Measurements from ENCODE around the gene UBL4B. TPM values are rescaled to one million over a fixed set of nuclear protein-coding genes. Genes with fewer than 3 reads are reported as not detected.

Gene UBL4B
- total and polyA plus RNA-seq, 4 experiments from 2014 or later, result not detected

DNA sequence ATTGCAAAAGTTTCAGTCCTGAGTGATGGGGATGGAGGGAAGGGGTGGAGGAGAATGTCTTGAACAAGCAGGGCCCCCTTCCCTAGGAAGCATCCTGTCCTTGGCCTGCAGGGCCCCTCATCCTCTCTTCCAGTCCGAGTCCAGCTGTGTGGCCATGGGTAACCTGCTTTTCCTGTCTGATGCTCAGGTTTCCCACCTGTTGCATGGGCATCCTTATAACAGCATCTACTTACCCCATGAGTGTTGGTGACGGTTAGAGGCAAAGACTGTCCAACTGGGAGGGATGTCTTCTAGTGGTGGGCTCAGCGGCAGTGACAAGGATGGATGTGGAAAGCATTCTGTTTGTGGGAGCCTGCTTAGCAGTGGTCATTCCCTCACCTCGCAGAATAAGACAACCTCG lies 1.9 kb downstream of the UBL4B start:
- Histone ChIP-seq H3K4me3 (ENCODE audit: low read length in 2 of 2) (no peak overlapping the region), H3K36me3 (ENCODE audit: insufficient read depth, low read length) (no peaks in the 10 kb centered on the region), H3K27me3 (ENCODE audit: insufficient read depth, low read length) (peaks cover 4% of the 10 kb centered on the region), H3K27ac (ENCODE audit: low read depth, low read length) (no peak overlapping the region), H3K9me3 (ENCODE audit: control insufficient read depth in 1 of 2, low read length in 2 of 2) (no peaks in the 10 kb centered on the region), H3K4me1 (ENCODE audit: insufficient read depth, low read length) (no peaks in the 10 kb centered on the region)
- intact Hi-C loops (cut with micrococcal nuclease), result no loop called here
- H3K27me3 Mint-ChIP-seq, result peaks cover 19 to 40% of the 10 kb centered on the region in 2 donors
- no peaks in the 10 kb centered on the region for H3K4me1 Mint-ChIP-seq
- no peaks in the 10 kb centered on the region for H3K36me3 Mint-ChIP-seq
- H3K4me3 Mint-ChIP-seq, result no peak overlapping the region
- DNase-seq, result no peak
- no peak overlapping the region for H3K27ac Mint-ChIP-seq
- ChIA-PET CTCF (ENCODE audit: partially characterized antibody) (interaction anchor here (0.9 to 1.3 kb wide), 2 partner anchors 9 kb away, joined by 3 to 4 read pairs; no protein-coding TSS in a partner anchor), POLR2A (ENCODE audit: partially characterized antibody) (no interaction called here)
- no peaks in the 10 kb centered on the region for H3K9me3 Mint-ChIP-seq

DNA sequence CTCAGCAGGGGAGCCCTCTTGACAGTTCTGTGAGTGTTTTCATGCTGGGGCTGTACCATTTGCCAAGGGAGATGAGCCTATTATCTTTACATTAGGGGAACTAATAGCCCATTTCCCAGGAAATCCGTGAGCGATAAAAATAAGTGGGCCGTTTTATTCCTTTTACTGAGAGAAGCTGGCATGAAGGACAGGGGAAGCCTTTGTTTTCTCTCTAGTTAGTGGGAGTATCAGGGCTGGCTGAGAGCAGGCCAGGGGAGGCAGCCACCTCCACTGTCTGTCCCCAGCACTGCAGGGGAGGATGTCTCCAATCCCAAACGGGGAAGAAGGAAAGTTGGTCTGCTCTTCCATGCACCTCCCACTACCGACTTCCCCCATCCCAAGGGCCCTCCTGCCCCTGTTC lies 2.5 kb downstream of the UBL4B start:
- Mint-ChIP-seq H3K9me3 (no peaks in the 10 kb centered on the region), H3K27me3 (peaks cover 16 to 35% of the 10 kb centered on the region in 2 donors), H3K4me1 (no peaks in the 10 kb centered on the region), H3K27ac (no peak overlapping the region), H3K4me3 (no peak overlapping the region), H3K36me3 (no peaks in the 10 kb centered on the region)
- no peak overlapping the region for H3K4me3 ChIP-seq (ENCODE audit: low read length in 2 of 2)
- ChIA-PET POLR2A (ENCODE audit: partially characterized antibody) (no interaction called here), CTCF (ENCODE audit: partially characterized antibody) (interaction anchor here (1.2 to 1.3 kb wide), 2 partner anchors 9 kb away, joined by 3 to 4 read pairs; no protein-coding TSS in a partner anchor)
- peaks cover 4% of the 10 kb centered on the region for H3K27me3 ChIP-seq (ENCODE audit: insufficient read depth, low read length)
- H3K27ac ChIP-seq (ENCODE audit: low read depth, low read length), result no peak overlapping the region
- DNase-seq, result no peak
- H3K36me3 ChIP-seq (ENCODE audit: insufficient read depth, low read length), result no peaks in the 10 kb centered on the region
- no peaks in the 10 kb centered on the region for H3K9me3 ChIP-seq (ENCODE audit: control insufficient read depth in 1 of 2, low read length in 2 of 2)
- no peaks in the 10 kb centered on the region for H3K4me1 ChIP-seq (ENCODE audit: insufficient read depth, low read length)
- intact Hi-C loops (cut with micrococcal nuclease), result no loop called here

DNA sequence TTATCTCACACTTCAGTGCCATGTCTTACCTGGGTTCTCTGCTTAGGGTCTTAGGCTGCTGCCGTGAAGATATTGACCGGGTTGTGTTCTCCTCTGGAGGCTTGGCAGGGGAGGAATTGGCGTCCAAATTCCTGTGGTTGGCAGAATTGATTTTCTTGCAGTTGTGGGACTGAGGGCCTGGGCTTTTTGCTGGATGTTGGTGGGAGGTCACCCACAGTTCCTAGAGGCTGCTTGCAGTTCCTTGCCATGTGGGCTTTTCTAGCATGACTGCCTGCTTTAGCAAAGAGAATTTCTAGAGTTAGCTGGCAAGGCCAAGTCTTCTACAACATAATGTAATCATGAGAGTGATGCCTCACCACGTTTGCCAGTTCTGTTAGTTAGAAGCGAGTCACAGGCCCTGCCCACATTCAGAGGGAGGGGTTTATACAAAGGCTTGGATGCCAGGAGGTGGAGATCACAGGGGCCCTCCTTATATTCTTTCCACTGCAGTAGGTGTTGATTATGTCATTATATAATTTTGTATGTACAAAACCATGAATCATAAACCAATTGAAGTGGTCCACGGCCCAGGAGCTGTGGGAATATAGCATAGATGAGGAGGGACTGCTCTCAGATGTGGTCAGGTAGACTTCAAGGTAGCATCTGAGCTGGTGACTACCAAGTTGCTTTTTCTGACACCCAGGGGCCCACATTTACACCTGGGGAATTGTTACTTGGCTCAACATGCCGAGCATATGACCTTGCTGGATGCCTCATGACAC lies 6.6 kb downstream of the UBL4B start:
- intact Hi-C loops (cut with micrococcal nuclease), result no loop called here
- DNase-seq, result no peak
- no peaks in the 10 kb centered on the region for H3K36me3 ChIP-seq (ENCODE audit: insufficient read depth, low read length)
- Mint-ChIP-seq H3K4me3 (no peak overlapping the region), H3K9me3 (peaks cover 0 to 6% (median 3%) of the 10 kb centered on the region in 8 donors), H3K36me3 (no peaks in the 10 kb centered on the region), H3K27me3 (peaks cover 14 to 23% of the 10 kb centered on the region in 2 donors), H3K4me1 (peaks cover 0 to 5% (median 2%) of the 10 kb centered on the region in 4 donors), H3K27ac (peak overlapping the region in 2 of 7 donors; percentile 10 to 56)
- POLR2A ChIA-PET (ENCODE audit: partially characterized antibody), result no interaction called here
- no peaks in the 10 kb centered on the region for H3K4me1 ChIP-seq (ENCODE audit: insufficient read depth, low read length)
- H3K9me3 ChIP-seq (ENCODE audit: control insufficient read depth in 1 of 2, low read length in 2 of 2), result no peaks in the 10 kb centered on the region
- H3K27ac ChIP-seq (ENCODE audit: low read depth, low read length), result no peak overlapping the region
- peaks cover 4% of the 10 kb centered on the region for H3K27me3 ChIP-seq (ENCODE audit: insufficient read depth, low read length)
- CTCF ChIA-PET (ENCODE audit: partially characterized antibody), result interaction anchor here (1.3 to 2.4 kb wide), 2 partner anchors 15 to 16 kb away, joined by 3 to 20 read pairs; no protein-coding TSS in a partner anchor
- H3K4me3 ChIP-seq (ENCODE audit: low read length in 2 of 2), result no peak overlapping the region

DNA sequence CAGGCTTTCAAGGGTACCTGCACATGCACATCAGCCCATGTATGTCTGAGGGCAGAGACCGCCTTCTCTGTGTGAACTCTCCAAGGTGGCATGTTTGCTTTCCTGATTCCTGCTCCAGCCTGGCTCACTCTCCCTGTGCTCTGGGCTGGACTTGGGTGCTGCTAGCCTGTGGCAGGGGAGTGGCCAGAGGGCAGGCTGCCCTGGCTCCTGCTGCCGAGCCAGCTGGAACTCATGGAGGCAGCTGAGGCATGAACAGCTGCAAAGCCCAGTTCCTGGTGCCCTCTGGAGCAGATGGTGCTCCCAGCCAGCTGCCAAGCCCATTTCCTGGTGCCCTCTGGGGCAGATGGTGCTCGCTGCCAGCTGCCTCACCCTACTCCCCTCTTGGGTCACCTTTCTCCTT lies 7.6 kb downstream of the UBL4B start:
- peaks cover 0 to 8% (median 7%) of the 10 kb centered on the region in 8 donors for H3K9me3 Mint-ChIP-seq
- no peak overlapping the region for H3K4me3 ChIP-seq (ENCODE audit: low read length in 2 of 2)
- H3K4me1 Mint-ChIP-seq, result peaks cover 0 to 5% (median 2%) of the 10 kb centered on the region in 4 donors
- no peaks in the 10 kb centered on the region for H3K36me3 ChIP-seq (ENCODE audit: insufficient read depth, low read length)
- POLR2A ChIA-PET (ENCODE audit: partially characterized antibody), result no interaction called here
- H3K36me3 Mint-ChIP-seq, result no peaks in the 10 kb centered on the region
- H3K27ac Mint-ChIP-seq, result peak overlapping the region in 1 of 7 donors; percentile 58
- H3K27me3 ChIP-seq (ENCODE audit: insufficient read depth, low read length), result peaks cover 4% of the 10 kb centered on the region
- DNase-seq, result no peak
- CTCF ChIA-PET (ENCODE audit: partially characterized antibody), result no interaction called here
- no peaks in the 10 kb centered on the region for H3K4me1 ChIP-seq (ENCODE audit: insufficient read depth, low read length)
- H3K27me3 Mint-ChIP-seq, result peaks cover 14 to 22% of the 10 kb centered on the region in 2 donors
- no peaks in the 10 kb centered on the region for H3K9me3 ChIP-seq (ENCODE audit: control insufficient read depth in 1 of 2, low read length in 2 of 2)
- H3K27ac ChIP-seq (ENCODE audit: low read depth, low read length), result no peak overlapping the region
- intact Hi-C loops (cut with micrococcal nuclease), result no loop called here
- no peak overlapping the region for H3K4me3 Mint-ChIP-seq

DNA sequence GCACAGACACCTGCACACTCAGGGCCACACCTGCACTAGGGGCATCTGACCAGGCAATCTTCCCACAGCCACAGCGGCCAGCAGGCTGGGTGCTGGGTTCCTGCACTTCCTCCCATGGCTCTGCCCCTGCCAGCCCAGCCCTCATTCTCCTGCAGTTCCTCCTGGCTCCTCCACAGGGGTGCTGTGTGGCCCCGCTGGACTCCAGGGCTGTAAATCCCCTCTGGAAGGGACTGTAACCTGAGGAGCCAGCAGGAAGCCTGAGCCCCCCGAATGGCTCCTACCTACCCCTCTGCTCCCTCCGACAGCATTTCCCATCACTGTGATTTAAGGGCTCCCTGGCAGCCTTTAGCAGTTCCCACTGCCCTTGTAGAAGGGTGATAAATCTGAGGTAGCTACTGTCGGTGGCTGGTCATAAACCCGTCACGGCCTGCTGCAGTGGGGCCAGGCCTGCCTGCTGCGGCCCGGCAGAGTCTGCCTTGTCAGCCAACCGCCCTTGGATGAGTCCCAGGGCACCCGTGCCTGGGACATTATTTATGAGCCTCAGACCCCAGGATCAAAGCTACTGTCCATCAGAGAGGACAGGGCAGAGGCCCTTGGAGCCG lies 8.8 kb downstream of the UBL4B start:
- no peak overlapping the region for H3K4me3 ChIP-seq (ENCODE audit: low read length in 2 of 2)
- no peaks in the 10 kb centered on the region for H3K4me1 ChIP-seq (ENCODE audit: insufficient read depth, low read length)
- H3K36me3 ChIP-seq (ENCODE audit: insufficient read depth, low read length), result no peaks in the 10 kb centered on the region
- H3K27me3 ChIP-seq (ENCODE audit: insufficient read depth, low read length), result peaks cover 4% of the 10 kb centered on the region
- Mint-ChIP-seq H3K4me3 (no peak overlapping the region), H3K27ac (peak overlapping the region in 1 of 7 donors; percentile 38), H3K27me3 (peaks cover 13 to 24% of the 10 kb centered on the region in 2 donors), H3K4me1 (peaks cover 0 to 5% (median 2%) of the 10 kb centered on the region in 4 donors), H3K36me3 (no peaks in the 10 kb centered on the region), H3K9me3 (peaks cover 2 to 19% (median 7%) of the 10 kb centered on the region in 8 donors)
- intact Hi-C loops (cut with micrococcal nuclease), result no loop called here
- no peak for DNase-seq
- POLR2A ChIA-PET (ENCODE audit: partially characterized antibody), result no interaction called here
- CTCF ChIA-PET (ENCODE audit: partially characterized antibody), result no interaction called here
- no peaks in the 10 kb centered on the region for H3K9me3 ChIP-seq (ENCODE audit: control insufficient read depth in 1 of 2, low read length in 2 of 2)
- H3K27ac ChIP-seq (ENCODE audit: low read depth, low read length), result no peak overlapping the region

DNA sequence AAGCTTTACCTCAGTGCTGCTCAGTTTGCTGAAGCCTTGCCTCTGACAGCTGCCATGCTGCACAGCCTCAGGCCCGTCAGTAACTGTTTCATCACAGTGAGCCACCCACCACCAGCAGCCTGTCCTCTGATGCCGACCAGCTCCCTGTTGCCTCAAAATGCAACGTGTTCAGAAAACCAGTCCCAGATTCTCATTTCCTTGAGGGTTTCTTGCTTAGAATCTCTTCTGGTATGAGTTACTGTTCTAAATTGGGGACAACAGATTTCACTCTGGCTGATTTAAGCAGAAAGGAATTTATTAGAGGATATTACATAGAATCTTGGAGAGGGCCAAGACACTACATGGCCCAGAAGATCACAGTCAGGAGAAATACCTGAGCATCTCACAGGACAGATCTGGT lies 11.0 kb downstream of the UBL4B start:
- Mint-ChIP-seq H3K27me3 (peaks cover 6 to 18% of the 10 kb centered on the region in 2 donors), H3K4me1 (peaks cover 0 to 5% (median 2%) of the 10 kb centered on the region in 4 donors), H3K4me3 (no peak overlapping the region), H3K27ac (no peak overlapping the region), H3K36me3 (no peaks in the 10 kb centered on the region), H3K9me3 (peaks cover 2 to 25% (median 11%) of the 10 kb centered on the region in 8 donors)
- no peak overlapping the region for H3K4me3 ChIP-seq (ENCODE audit: low read length in 2 of 2)
- no peaks in the 10 kb centered on the region for H3K36me3 ChIP-seq (ENCODE audit: insufficient read depth, low read length)
- POLR2A ChIA-PET (ENCODE audit: partially characterized antibody), result no interaction called here
- no peaks in the 10 kb centered on the region for H3K27me3 ChIP-seq (ENCODE audit: insufficient read depth, low read length)
- H3K27ac ChIP-seq (ENCODE audit: low read depth, low read length), result no peak overlapping the region
- CTCF ChIA-PET (ENCODE audit: partially characterized antibody), result interaction anchor here (1.4 to 2.7 kb wide), 4 partner anchors 9 to 35 kb away, joined by 3 to 11 read pairs (median 4); no protein-coding TSS in a partner anchor
- no peaks in the 10 kb centered on the region for H3K9me3 ChIP-seq (ENCODE audit: control insufficient read depth in 1 of 2, low read length in 2 of 2)
- intact Hi-C loops (cut with micrococcal nuclease), result no loop called here
- H3K4me1 ChIP-seq (ENCODE audit: insufficient read depth, low read length), result no peaks in the 10 kb centered on the region
- DNase-seq, result no peak

DNA sequence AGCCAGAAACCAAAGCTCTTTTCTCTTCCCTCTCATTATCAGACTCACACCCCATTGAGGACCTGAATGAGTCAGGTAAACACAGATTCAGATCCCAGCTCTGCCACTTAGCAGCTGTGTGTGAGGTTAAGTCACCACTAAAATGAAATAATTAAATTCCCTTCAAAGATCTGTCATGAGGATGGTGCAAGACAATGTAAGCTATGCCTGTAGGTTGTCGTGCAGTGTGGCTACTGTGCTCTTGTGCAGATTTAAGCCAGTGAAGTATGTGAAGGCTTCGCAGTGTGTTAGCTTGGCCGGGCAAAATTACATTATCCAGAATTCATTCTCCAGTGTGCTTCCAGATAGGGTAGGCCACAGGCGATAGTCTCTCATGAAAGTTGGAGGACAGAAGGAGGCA lies 13.6 kb downstream of the UBL4B start:
- CTCF ChIA-PET (ENCODE audit: partially characterized antibody), result interaction anchor here (0.8 to 2.7 kb wide), 2 partner anchors 9 to 19 kb away, joined by 3 to 11 read pairs; no protein-coding TSS in a partner anchor
- H3K27me3 Mint-ChIP-seq, result peaks cover 18 to 21% of the 10 kb centered on the region in 2 donors
- POLR2A ChIA-PET (ENCODE audit: partially characterized antibody), result no interaction called here

More for the DNA sequence above, 13.6 kb downstream of the UBL4B start:
- H3K36me3 ChIP-seq (ENCODE audit: insufficient read depth, low read length), result no peaks in the 10 kb centered on the region
- Mint-ChIP-seq H3K4me1 (peaks cover 0 to under 1% (median 0%) of the 10 kb centered on the region in 4 donors), H3K27ac (no peak overlapping the region), H3K4me3 (no peak overlapping the region), H3K36me3 (no peaks in the 10 kb centered on the region), H3K9me3 (peaks cover 2 to 25% (median 9%) of the 10 kb centered on the region in 8 donors)
- H3K4me1 ChIP-seq (ENCODE audit: insufficient read depth, low read length), result no peaks in the 10 kb centered on the region
- H3K4me3 ChIP-seq (ENCODE audit: low read length in 2 of 2), result no peak overlapping the region
- H3K27ac ChIP-seq (ENCODE audit: low read depth, low read length), result no peak overlapping the region
- intact Hi-C loops (cut with micrococcal nuclease), result no loop called here
- no peak for DNase-seq
- peaks cover 7% of the 10 kb centered on the region for H3K27me3 ChIP-seq (ENCODE audit: insufficient read depth, low read length)
- H3K9me3 ChIP-seq (ENCODE audit: control insufficient read depth in 1 of 2, low read length in 2 of 2), result no peaks in the 10 kb centered on the region

Measured in CD4-positive, alpha-beta memory T cell (primary cell).